NCI-H2081 (cell line): ENCODE data around the gene SWAP70.

ENCODE experiments used
- DNase-seq, 2 experiments: peaks; one replicate each; lab custom pipeline; 2025; lab: John Stamatoyannopoulos, UW

Gene SWAP70

DNA sequence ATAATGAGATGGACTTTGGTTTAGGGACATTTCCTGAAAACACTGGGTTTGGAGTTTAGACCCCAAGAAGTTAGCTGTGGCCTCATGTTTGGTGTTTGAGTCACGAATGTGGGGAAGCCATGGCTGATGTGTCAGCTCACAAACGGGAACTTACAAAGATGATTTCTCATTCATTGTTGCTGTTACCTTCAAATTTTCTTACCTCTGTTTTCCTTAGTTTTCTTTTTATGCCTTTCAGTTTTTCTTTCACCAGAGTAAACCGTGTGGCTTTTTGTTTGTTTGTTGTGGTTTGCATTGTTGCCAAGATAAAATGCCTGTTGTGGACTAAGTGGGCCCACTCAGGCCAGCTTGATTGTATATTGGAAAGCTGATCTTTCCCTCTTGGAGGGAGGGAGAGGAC, 89.1 kb downstream of the SWAP70 start:
- DNase-seq, result no peak

DNA sequence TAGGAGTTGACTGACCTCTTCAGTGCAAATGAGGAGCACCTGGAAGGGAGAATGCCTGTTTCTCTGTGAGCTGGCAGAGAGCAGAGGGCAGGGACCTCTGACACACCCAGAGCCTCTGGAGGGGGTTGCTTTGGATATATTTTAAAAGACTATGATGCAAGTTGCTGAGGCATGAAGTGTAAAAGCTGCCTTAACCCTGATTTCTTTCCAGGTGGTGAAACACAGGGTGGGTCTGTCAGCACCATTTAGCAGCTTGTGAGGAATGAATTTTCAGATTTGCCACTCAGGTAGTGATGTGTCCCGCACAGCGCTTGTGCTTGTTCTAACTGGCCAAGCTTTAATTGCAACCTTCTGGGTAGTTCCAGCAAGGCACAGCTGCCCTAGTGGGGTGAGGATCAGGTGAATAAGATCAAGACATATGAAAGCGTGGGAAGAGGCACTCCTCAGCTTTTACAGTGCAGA, 90.2 kb downstream of the SWAP70 start:
- DNase-seq, result no peak

DNA sequence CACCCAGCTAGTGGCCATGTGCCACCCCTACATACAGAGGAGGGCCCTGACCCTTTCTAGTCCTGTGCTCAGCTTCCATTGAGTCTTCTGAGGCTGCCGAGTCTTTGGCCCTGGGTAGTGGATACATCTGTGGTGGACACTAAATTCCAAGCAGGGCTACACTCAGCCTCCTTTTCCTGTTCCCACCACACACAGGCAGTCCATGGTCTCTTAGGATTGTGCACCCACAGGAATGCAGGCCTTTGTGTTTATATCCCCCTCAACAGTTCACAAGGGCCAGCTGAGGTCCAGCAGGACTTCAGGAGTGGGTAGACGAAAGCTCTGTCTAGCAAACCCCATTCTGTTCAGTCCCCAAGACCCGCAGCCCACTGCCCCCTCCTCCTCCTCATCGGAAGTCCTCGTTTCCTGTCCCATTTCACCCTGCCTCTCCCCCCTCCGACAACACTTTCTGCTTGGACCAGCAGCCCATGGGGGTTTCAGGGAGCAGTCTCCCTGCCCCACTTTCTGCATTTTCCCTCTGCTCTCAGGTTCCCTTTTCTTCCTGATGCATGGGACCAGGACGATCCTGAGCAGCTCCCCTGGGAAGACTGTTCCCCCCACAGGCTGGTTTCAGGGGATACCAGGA, 91.8 kb downstream of the SWAP70 start:
- no peak for DNase-seq

DNA sequence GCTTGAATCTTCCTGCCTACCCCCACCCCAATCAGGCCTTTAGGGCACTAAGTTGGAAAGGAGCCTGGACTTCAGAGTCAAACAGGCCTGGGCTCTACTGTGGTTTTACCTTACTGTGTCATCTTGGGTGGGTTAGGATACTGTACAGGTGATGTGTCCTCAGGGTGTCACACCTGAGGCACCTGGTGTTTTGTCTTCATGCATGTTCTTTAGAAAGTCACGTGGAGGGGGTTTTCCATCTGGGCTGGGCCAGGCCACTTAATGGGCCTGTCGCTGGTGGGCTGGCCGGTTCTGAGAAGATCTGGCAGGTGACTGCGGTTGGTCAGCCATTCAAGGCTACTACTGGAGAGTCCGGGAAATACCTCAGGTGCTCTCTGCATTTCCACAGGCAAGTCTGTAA, 92.6 kb downstream of the SWAP70 start:
- no peak for DNase-seq

DNA sequence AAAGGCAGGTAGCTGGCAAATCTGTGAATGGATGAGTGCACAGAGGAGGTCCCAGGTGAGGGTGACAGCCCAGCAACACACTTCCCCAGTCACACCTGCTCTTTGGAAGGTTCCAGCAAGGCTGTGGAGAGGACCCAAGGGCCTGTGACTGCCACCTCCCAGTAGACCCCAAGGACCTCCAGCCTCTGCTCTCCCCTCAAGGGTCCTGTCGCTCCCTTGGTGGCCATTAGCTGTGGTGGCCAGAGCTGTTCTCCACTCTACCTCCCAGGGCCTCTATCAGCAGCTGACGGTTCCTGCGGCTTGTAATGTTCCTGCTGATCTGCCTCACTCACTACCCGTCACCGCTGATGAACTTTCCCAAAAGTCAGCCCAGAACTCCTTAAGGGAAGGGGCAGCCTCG, 93.0 kb downstream of the SWAP70 start:
- DNase-seq, result no peak

DNA sequence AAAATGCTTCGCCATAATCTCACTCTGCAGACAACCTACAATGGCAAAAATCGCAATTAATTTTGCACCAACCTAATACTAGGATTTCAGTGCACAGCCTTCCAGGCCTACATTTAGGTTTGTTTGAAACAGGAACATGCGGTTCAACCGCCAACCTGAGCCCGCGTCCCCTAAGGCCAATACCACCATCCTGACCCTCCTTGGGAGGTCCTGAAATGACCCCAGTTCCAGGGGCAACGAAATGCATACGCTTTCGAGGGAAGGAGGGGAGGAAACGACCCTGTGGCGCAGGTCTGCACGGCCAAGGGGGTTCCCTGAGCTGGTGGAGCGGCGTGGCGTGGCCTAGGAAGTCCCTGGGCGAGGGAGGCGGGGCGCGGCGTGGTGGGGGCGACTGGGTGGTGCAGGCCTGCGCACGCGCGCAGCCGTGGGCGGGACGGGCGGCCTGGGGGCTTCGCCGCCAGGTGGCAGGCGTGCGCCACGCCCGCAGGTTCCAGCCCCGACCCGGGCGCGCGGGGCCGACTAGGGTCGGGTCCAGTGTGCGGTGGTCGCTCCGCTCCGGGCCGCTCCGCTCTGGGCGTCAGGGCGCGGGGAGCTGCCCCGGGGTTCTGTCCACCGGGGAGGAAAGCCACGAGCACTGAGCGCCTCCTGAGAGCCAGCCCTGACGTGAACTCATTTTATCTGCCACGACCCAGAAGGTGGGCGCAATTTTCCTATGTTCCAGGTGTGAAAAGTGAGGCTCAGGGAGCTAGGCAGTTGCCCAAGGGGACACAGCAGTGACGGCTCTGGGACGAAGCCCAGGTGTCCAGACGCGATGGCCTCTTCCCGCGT, 94.1 kb downstream of the SWAP70 start:
- DNase-seq, result peak; percentile 79 to 81

DNA sequence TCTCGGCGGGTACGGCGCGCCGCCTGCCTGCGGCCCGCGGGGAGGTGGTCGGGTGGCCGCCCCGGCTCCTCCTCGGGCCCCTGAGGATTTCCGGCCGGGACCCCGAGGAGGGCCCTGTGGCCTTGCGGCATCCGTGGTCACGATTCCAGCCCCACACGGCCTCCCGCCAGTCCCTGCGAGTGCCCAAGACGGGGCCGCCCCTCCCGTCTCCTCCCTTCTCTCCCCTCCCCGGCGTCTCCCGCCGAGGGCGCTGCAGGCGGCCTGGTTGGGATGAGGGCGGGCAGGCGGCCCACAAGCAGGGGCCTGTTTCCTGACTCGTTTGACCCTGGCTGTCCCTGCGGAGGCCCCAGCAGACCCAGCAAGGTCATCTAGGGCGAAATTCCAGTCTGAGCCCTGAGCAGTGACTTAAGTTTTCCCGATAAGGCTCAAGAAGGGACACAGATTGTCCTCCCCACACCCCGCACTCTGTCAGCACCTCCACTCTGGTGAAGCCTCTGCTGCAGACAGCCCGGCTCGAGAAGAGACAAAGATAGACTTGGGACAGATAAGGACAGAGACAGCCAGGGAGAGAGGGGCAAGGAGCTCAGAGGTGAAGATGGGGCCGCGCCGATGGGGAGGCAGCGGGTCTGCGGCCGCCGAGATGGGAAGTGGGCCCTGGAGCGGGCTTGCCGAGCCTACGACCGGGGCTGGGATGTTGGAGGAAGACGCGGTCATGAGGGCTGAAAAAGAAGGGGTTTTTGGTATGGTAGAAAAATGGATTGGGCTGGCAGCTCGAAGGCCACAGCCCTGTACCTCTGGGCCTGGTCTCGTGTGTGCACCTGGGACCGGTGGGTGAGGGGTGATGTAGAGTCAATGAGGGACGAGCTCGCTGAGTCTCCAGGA, 95.0 kb downstream of the SWAP70 start:
- DNase-seq, result peak; percentile 40 to 59

DNA sequence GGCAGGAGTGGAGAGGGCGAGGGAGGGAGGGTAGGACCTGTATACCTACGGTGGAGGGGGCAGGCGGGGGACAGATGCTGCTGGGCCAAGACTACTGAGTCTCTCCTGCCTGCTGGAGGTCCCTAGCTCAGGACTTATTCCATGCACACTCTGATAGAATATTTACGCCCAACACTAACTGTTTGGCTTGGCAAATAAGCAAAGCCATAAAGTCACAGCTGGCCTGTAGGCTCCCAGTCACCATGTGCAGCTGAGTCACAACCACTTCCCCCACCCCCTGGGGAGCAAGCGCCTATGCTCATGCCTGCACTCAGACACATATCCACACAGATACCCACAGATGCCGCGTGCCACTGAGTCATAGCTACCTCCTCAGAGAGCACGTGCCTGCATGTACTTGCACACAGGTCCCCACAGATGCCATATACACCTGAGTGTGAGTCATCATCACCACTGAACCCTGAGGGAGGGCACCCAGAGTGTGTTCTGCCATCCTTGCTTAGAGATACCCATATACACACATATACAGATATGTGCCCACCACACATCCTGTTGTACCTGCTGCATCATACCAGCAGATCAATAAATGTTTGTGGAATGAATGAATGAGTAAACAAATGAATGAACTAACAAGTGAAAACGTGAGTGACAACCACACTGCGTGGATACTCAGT, 95.8 kb downstream of the SWAP70 start:
- peak; percentile 2 to 56 for DNase-seq

DNA sequence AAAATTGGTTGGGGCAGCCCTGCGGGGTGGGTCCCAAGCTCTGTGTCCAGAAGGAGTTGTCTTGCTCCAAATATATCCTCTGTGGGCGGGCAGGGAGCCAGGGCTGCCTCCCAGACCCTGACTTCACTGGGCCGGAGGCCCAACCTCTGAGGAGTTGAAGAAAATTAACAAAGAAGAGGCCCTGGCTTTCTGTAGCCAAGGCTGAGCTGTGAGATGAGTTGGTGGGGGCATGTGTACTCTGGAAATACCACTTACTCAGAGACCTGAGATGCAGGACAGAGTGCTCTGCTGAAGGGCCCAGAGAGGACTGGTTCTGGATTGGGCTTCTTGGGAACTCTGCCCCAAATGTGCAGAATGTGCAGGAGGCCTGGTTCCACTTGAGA, 96.3 kb downstream of the SWAP70 start:
- no peak for DNase-seq

DNA sequence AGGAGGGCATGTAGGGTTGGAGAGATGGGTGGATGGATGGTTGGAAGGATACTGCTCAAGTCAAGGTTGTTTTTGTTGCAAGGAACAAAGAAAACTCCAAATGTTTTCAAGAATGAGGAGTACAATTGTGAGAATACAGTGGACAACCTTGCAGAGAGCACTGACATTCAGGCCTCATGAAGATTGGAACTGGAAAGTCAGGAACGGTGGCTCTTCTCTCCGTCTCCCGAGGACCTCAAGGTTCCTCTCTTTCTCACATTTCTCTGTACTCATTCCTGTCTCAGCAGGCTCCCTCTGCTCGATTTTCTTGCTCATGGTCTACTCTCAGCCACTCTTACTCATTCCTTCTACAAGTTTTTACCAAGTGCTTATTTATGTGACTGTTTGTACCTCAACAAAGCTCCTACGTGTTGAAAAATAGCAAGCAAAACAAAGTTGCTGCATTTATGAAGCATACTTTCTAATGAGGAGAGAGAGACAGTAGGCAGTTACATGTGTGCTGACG, 97.6 kb downstream of the SWAP70 start:
- DNase-seq, result no peak

DNA sequence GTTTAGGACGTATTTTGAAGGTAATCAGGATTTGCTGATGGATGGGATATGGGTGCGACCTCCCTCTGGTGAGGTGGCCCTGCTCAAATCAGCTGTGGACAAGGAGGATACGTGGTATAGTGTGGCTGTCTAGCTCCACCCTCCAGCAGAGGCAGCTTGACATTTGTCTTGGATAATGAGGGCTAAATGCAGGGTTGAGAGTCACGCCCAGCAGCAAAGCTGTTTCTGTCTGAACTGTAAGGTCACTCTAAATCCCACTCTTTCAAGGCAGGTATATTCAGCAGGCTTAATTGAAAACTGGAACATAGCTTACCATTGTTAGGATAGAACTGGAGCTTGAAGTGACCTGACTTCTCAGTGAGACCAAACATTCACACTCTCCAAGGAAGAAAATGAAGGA, 98.7 kb downstream of the SWAP70 start:
- no peak for DNase-seq

DNA sequence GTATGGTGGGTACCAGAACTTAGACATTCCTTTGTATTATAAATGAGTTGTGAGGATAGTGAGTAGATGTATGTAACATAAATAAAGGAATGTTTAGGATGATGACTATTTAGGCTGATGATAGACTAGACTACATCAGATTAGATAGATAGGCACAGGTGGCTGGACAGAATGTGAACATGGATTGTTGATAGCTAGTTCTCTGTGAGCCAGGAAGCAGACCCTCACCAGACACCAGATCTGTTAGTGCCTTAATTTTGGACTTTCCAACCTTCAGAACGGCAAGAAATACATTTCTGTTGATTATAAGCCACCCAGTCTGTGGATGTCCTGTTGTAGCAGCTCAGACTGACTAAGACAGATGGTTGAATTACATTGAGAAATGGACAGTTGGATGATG, 99.4 kb downstream of the SWAP70 start:
- DNase-seq, result no peak

DNA sequence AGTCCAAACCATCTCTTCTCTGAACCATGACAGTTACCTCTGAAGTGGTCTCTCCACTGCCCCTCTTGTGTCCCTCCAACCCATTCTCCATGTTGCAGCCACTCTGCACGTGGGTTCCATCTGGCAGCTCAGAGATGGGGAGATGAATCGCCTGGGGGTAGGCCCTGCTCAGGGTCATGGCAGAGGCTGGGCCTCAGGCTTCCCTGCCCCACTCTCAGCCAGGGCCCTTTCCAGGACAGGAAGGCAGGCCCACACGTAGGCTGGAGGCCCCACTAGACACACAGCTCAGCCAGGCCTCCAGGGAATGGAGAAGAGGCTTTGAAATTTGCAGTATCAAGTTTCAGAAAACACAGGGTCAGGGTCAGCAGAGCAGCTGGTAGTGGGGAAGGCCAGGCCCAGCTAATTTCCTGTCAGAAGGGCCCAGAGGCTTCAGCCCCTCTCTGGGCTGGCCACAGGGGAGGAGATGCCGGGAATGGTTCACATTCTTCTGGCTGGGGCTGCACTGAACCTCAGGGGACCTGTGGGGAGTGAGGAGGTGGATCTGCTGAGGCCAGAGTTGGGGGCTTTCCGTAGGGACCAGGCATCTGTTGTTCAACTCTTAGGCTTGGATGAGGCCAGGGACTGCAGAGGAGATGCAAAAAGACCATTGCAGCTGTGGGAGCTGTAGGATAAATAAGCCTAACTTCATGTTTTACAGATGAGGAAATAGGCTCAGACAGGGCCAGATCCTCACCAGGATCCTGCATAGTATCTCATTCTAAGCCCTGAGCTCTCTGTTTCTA, 101.6 kb downstream of the SWAP70 start:
- no peak for DNase-seq

DNA sequence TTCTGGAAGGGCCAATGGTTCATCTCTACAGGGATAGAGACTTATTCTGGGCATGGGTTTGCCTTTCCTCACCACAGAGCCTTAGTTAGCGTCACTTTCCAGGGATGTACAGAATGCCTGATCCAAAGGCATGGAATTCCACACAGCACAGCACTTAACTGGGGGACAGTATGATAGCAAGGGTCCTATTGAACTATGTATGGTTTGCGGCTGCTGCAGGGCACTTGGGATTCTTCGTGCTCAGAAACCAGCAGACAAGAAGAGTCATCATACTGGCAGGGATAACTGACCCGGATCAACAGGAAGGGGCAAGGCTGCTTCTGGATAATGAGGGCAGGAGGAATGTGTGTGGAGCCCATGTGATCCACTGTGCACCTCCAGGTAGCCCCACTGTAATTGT, 105.7 kb downstream of the SWAP70 start:
- no peak for DNase-seq

DNA sequence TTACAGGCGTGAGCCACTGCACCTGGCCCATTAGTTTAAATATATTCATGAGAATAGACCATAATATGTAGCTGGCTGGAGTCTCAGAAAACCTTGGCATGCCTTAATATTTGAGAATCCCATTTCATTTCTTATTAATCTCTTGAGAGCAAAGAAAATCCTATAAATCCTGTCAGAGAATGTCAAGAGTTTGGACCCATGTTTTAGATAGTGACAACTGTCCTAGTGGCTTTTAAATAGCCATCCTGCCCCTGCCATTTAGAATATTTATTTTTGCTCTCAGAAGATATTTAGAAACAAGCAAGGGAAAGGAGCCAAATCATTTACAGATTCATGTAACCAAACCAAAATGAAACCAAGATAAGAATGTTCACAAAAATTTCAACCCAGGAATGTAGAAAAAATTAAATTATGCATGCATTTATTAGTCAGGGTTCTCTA, 107.2 kb downstream of the SWAP70 start:
- no peak for DNase-seq

DNA sequence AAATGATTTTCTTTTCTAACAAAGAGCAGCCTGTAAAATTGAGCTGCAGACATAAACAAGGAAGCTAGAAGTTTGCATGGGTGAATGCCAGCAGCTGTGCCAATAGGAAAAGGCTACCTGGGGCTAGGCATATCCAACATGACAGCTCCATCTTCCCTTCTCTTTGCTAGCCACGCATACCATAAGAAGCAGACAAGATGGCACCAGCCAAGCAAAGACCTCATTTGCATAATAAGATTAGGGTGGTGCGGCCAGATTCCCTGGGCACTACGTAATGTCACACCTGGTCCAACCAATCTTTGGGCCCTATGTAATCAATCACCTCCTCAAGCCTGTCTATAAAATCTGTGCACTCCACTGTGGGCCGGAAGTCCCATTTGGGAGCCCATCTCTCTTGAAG, 108.3 kb downstream of the SWAP70 start:
- no peak for DNase-seq

DNA sequence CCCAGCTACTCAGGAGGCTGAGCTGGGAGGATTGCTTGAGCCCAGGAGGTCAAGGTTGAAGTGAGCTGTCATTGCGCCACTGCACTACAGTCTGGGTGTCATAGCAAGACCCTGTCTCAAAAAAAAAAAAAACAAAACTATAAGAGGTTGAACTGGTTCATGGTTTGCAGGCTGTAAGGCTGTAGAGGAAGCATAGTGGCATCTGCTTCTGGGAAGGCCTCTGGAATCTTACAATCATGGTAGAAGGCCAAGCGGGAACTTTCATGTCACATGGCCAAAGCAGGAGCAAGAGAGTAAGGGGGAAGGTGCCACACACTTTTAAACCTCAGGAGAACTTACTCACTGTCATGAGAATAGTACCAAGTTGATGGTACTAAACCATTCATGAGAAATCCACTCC, 109.6 kb downstream of the SWAP70 start:
- DNase-seq, result no peak

DNA sequence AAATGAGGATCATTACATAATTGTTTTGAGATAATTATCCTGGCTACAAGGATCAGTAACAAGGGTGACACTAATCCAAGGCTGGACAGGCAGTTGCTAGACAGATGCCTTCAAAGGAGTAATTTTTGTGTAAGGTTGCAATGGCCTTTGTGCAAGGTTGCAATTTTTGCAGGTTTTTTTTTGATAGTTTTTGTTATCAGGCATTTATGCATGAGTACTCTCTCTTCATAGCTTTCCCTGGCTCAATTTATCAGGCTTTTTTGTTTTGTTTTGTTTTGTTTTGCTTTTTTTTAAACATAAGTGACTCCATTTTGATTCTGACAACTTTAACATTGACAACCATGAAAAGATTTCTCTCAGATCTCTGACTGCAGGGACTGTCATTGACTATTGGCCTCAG, 110.2 kb downstream of the SWAP70 start:
- DNase-seq, result no peak

DNA sequence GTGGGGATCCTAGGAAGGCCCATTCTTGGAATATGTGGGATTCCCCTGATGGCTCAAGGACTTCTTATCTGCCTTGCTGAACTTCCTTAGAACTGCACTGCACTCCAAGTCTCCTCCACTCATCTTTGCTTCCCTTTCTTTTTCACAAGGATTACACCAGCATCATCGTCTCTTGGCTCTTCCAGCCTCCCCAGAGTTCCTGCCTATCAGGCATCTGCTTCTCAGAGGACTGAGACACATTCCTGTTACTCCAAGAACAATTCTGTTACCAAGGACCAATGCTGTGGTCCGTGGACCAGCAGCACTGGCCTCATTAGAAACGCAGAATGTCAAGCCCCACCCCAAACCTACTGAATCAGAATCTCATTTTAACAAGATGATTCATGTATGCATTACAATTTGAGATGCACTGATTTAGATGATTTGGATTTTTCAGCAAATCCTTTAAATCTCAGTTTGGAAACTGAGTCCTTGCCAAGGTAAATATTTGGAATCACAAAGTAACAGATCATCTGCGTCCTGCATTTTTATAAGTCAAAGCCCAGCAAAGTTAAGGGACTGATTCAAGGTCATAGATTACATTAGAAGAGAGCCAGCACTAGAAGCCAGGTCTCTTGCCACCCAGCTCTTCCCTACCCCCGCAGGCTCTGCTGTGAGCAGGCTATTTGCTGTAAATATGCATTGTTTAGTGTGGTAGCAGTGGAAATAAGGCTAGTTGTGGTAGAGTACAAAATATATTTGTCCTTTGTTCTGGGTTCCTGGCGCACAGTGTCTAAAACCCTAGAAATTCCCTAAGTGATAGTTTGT, 110.9 kb downstream of the SWAP70 start:
- no peak for DNase-seq

DNA sequence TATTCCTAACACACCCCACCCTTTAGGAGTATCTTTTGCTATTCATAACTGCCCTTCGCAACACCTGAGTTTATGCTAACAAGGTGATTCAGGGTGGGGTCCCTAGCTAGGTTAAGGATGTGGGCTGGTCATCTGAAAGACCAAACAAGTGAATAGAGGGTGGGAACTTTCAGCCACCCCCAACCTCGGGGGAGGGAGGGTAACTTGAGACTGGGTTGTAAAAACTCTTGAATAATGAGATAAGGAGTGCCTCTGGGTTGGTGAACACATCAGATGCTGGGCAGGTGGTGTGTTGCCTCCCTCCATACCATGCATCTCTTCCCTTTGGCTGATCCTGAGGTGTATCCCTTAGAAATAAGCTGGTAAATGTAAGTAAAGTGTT, 111.5 kb downstream of the SWAP70 start:
- DNase-seq, result no peak
